ENCODE results near the gene REG4.

DNA sequence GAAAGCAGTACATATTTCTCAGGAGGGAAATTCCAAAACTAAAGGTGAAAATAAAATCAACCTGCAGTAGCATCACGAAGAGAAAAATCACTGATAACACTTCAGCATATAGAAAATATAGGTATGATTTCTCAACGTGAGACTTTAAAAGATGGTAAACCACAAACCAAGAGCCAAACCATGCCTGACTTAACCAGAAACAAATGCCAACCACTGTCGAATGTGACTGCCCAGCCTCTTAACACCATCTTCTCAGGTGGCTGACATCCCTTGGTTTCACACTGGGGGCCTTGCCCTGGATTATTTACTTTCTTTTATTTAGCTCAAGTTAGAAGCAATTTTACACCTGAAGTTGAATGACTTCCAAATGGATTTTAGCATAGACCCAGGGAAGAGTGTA, 52.7 kb downstream of the REG4 start:
- TF ChIP-seq CTCF (IDR thresholded peaks at IDR 0.05) (no peak), POLR2A (IDR thresholded peaks at IDR 0.05) (no peak)
